Measurements from ENCODE around the gene MAB21L4.
A peak's percentile ranks its signal among the peaks of the same experiment; 100 is the strongest.
"Not testable (repeated sequence)": the region's sequence is repeated elsewhere in the genome, so short reads cannot be mapped to it uniquely, and the experiment has no call there.

MAB21L4 gene

GRCh38 chr2:240855670-240856069 lies 40.3 kb downstream of the MAB21L4 start:
- no peak for DNase-seq

GRCh38 chr2:240852671-240853314 lies 43.2 kb downstream of the MAB21L4 start:
- DNase-seq, result no peak

GRCh38 chr2:240851078-240851991 lies 44.6 kb downstream of the MAB21L4 start:
- peak; percentile 64 for DNase-seq

GRCh38 chr2:240850756-240851077 lies 45.2 kb downstream of the MAB21L4 start:
- no peak for DNase-seq

GRCh38 chr2:240850026-240850425 lies 45.9 kb downstream of the MAB21L4 start:
- DNase-seq, result no peak

- no peak for DNase-seq
Measured at GRCh38 chr2:240848900-240849680, 46.9 kb downstream of the MAB21L4 start.

- DNase-seq, result no peak
Measured at GRCh38 chr2:240847817-240848216, 48.1 kb downstream of the MAB21L4 start.

- no peak for DNase-seq
Measured at GRCh38 chr2:240846873-240847595, 48.9 kb downstream of the MAB21L4 start.

- DNase-seq, result not testable (repeated sequence)
Measured at GRCh38 chr2:240846309-240846708, 49.6 kb downstream of the MAB21L4 start.

- peak; percentile 80 for DNase-seq
Measured at GRCh38 chr2:240840435-240841060, 55.4 kb downstream of the MAB21L4 start.

- DNase-seq, result no peak
Measured at GRCh38 chr2:240839152-240840143, 56.5 kb downstream of the MAB21L4 start.

- DNase-seq, result no peak
Measured at GRCh38 chr2:240837621-240838020, 58.3 kb downstream of the MAB21L4 start.

- no peak for DNase-seq
Measured at GRCh38 chr2:240836781-240837467, 59.0 kb downstream of the MAB21L4 start.
